Iris pigment epithelial cell (primary cell): ENCODE results near the gene TMIGD1.
A peak's percentile ranks its signal among the peaks of the same experiment; 100 is the strongest.

Experiments
- DNase-seq: peaks from one replicate; pipeline ENCODE4 v3.0.0-alpha.2; 2011; ENCODE audit warnings: low read depth

The TMIGD1 gene

GRCh38 chr17:30326809-30327208 is 7.0 kb downstream of the TMIGD1 start:
- DNase-seq, result no peak

GRCh38 chr17:30324723-30325122 is 9.1 kb downstream of the TMIGD1 start:
- no peak for DNase-seq

GRCh38 chr17:30323895-30324319 is 9.9 kb downstream of the TMIGD1 start:
- DNase-seq, result peak; percentile 65

- no peak for DNase-seq
These were observed 10.5 kb downstream of the TMIGD1 start for GRCh38 chr17:30323262-30323894.

GRCh38 chr17:30321314-30321713 is 12.5 kb downstream of the TMIGD1 start:
- no peak for DNase-seq

GRCh38 chr17:30318155-30318554 is 15.7 kb downstream of the TMIGD1 start:
- DNase-seq, result no peak

- DNase-seq, result no peak
These were observed 17.1 kb downstream of the TMIGD1 start for GRCh38 chr17:30316736-30317135.

- no peak for DNase-seq
These were observed 18.8 kb downstream of the TMIGD1 start for GRCh38 chr17:30315106-30315505.

- no peak for DNase-seq
These were observed 19.4 kb downstream of the TMIGD1 start for GRCh38 chr17:30314474-30314873.

GRCh38 chr17:30312226-30312625 is 21.6 kb downstream of the TMIGD1 start:
- DNase-seq, result no peak

GRCh38 chr17:30310562-30310961 is 23.3 kb downstream of the TMIGD1 start:
- no peak for DNase-seq

GRCh38 chr17:30309591-30309990 is 24.3 kb downstream of the TMIGD1 start:
- no peak for DNase-seq

- no peak for DNase-seq
These were observed 25.5 kb downstream of the TMIGD1 start for GRCh38 chr17:30308406-30308805.

GRCh38 chr17:30304778-30305177 is 29.1 kb downstream of the TMIGD1 start:
- DNase-seq, result no peak

- DNase-seq, result no peak
These were observed 31.6 kb downstream of the TMIGD1 start for GRCh38 chr17:30302241-30302640.

- DNase-seq, result no peak
These were observed 33.0 kb downstream of the TMIGD1 start for GRCh38 chr17:30300818-30301217.

- DNase-seq, result peak; percentile 29
These were observed 34.9 kb downstream of the TMIGD1 start for GRCh38 chr17:30299000-30299399.

GRCh38 chr17:30297715-30298114 is 36.1 kb downstream of the TMIGD1 start:
- no peak for DNase-seq

GRCh38 chr17:30296499-30297080 is 37.3 kb downstream of the TMIGD1 start:
- no peak for DNase-seq

- peak; percentile 67 for DNase-seq
These were observed 41.5 kb downstream of the TMIGD1 start for GRCh38 chr17:30292286-30292858.

GRCh38 chr17:30291543-30292285 is 42.1 kb downstream of the TMIGD1 start, which contains the start of gene BLMH:
Gene BLMH (minus strand): TSS chr17:30291944. CDS start chr17:30291819, 125 bp downstream.
- peak; percentile 82 for DNase-seq

GRCh38 chr17:30290696-30291542 is 42.9 kb downstream of the TMIGD1 start:
- DNase-seq, result peak; percentile 43
